Measurements from ENCODE around the gene AJUBA.

The AJUBA gene

DNA sequence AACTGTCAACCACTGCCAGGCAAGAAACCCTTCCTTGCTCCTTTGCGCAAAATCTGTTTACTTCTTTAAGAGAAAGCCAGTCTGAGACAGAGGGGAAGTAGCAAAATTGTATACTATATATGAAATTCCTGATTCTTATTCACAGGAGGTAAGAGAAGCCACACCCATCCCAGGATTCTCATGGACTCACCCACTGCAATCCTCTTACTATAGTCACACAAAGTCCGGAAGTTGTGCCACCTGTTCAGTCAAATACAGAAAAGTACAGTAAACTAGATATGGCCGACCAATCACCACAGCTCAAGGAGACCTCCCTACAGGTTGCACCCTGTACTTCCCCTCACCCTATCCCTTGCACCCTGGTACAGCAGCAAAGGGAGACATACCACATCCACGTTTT lies 56.0 kb downstream of the AJUBA start:
- TF ChIP-seq, protein P1, sequence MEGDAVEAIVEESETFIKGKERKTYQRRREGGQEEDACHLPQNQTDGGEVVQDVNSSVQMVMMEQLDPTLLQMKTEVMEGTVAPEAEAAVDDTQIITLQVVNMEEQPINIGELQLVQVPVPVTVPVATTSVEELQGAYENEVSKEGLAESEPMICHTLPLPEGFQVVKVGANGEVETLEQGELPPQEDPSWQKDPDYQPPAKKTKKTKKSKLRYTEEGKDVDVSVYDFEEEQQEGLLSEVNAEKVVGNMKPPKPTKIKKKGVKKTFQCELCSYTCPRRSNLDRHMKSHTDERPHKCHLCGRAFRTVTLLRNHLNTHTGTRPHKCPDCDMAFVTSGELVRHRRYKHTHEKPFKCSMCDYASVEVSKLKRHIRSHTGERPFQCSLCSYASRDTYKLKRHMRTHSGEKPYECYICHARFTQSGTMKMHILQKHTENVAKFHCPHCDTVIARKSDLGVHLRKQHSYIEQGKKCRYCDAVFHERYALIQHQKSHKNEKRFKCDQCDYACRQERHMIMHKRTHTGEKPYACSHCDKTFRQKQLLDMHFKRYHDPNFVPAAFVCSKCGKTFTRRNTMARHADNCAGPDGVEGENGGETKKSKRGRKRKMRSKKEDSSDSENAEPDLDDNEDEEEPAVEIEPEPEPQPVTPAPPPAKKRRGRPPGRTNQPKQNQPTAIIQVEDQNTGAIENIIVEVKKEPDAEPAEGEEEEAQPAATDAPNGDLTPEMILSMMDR (IDR thresholded peaks at IDR 0.05; ENCODE audit: low read depth, low read length), result no peak
- TF ChIP-seq EZH2phosphoT487 (IDR thresholded peaks at IDR 0.05; ENCODE audit: low read depth), result no peak
- Histone ChIP-seq H3K79me2 (ENCODE audit: low read length) (peaks cover 29% of the 10 kb centered on the region), H2AFZ (ENCODE audit: low read depth, low read length) (no peak overlapping the region), H3K4me3 (ENCODE audit: low read length) (no peak overlapping the region), H3K27ac (ENCODE audit: low read length) (no peak overlapping the region), H3K27me3 (ENCODE audit: low read depth, low read length) (no peaks in the 10 kb centered on the region), H3K36me3 (replicated peaks; ENCODE audit: low read depth, low read length) (peaks cover 38% of the 10 kb centered on the region), H3K4me1 (ENCODE audit: low read length) (peaks cover 20% of the 10 kb centered on the region), H3K4me2 (ENCODE audit: low read length) (no peak overlapping the region), H4K20me1 (ENCODE audit: insufficient read depth, low read length) (no peaks in the 10 kb centered on the region), H3K9ac (ENCODE audit: low read length) (no peak overlapping the region), H3K9me3 (ENCODE audit: insufficient read depth, low read length) (no peaks in the 10 kb centered on the region)

- H3K4me2 ChIP-seq (ENCODE audit: low read length), result no peak overlapping the region
- no peak for TF ChIP-seq EZH2phosphoT487 (IDR thresholded peaks at IDR 0.05; ENCODE audit: low read depth)
- TF ChIP-seq, protein P1 (IDR thresholded peaks at IDR 0.05; ENCODE audit: low read depth, low read length), result no peak
- H3K27me3 ChIP-seq (ENCODE audit: low read depth, low read length), result no peaks in the 10 kb centered on the region
- no peak overlapping the region for H3K9ac ChIP-seq (ENCODE audit: low read length)
- peaks cover 20% of the 10 kb centered on the region for H3K4me1 ChIP-seq (ENCODE audit: low read length)
- H3K4me3 ChIP-seq (ENCODE audit: low read length), result no peak overlapping the region
- H2AFZ ChIP-seq (ENCODE audit: low read depth, low read length), result no peak overlapping the region
- peaks cover 46% of the 10 kb centered on the region for H3K36me3 ChIP-seq (replicated peaks; ENCODE audit: low read depth, low read length)
- peaks cover 29% of the 10 kb centered on the region for H3K79me2 ChIP-seq (ENCODE audit: low read length)
- no peaks in the 10 kb centered on the region for H4K20me1 ChIP-seq (ENCODE audit: insufficient read depth, low read length)
- H3K9me3 ChIP-seq (ENCODE audit: insufficient read depth, low read length), result no peaks in the 10 kb centered on the region
- H3K27ac ChIP-seq (ENCODE audit: low read length), result no peak overlapping the region
These were observed 56.8 kb downstream of the AJUBA start for GRCh38 chr14:22925513-22925912.

GRCh38 chr14:22923746-22924145 lies 58.6 kb downstream of the AJUBA start:
- no peak overlapping the region for H3K9ac ChIP-seq (ENCODE audit: low read length)
- no peaks in the 10 kb centered on the region for H4K20me1 ChIP-seq (ENCODE audit: insufficient read depth, low read length)
- H3K27ac ChIP-seq (ENCODE audit: low read length), result no peak overlapping the region
- peaks cover 50% of the 10 kb centered on the region for H3K36me3 ChIP-seq (replicated peaks; ENCODE audit: low read depth, low read length)
- no peak overlapping the region for H2AFZ ChIP-seq (ENCODE audit: low read depth, low read length)
- no peak overlapping the region for H3K4me3 ChIP-seq (ENCODE audit: low read length)
- H3K4me2 ChIP-seq (ENCODE audit: low read length), result no peak overlapping the region
- no peaks in the 10 kb centered on the region for H3K27me3 ChIP-seq (ENCODE audit: low read depth, low read length)
- peaks cover 25% of the 10 kb centered on the region for H3K79me2 ChIP-seq (ENCODE audit: low read length)
- H3K4me1 ChIP-seq (ENCODE audit: low read length), result peaks cover 21% of the 10 kb centered on the region
- no peaks in the 10 kb centered on the region for H3K9me3 ChIP-seq (ENCODE audit: insufficient read depth, low read length)
- TF ChIP-seq, protein P1 (IDR thresholded peaks at IDR 0.05; ENCODE audit: low read depth, low read length), result no peak
- TF ChIP-seq EZH2phosphoT487 (IDR thresholded peaks at IDR 0.05; ENCODE audit: low read depth), result no peak

DNA sequence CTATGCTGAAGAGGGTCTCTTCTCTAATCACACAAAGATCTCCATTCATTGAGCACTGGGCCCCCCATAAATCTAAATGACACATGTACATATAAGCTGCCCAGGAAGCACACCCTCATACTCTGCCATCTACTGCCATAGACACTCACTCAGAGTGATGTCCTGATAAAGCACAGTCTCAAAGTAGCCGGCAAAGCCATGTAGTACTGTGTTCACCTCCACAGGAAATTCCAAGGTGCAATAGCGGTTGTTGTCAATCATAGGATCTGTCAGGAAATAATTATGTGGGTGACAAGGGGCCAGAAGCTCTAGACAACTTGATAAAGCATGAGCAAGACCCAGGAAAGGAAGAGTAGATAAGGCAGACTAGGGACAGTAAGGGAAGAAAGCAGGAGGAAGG lies 60.1 kb downstream of the AJUBA start:
- Histone ChIP-seq H3K4me3 (ENCODE audit: low read length) (no peak overlapping the region), H3K4me1 (ENCODE audit: low read length) (peaks cover 15% of the 10 kb centered on the region), H3K9me3 (ENCODE audit: insufficient read depth, low read length) (no peaks in the 10 kb centered on the region), H2AFZ (ENCODE audit: low read depth, low read length) (no peak overlapping the region), H3K79me2 (ENCODE audit: low read length) (peaks cover 25% of the 10 kb centered on the region), H3K27ac (ENCODE audit: low read length) (no peak overlapping the region), H4K20me1 (ENCODE audit: insufficient read depth, low read length) (no peaks in the 10 kb centered on the region), H3K9ac (ENCODE audit: low read length) (no peak overlapping the region), H3K27me3 (ENCODE audit: low read depth, low read length) (no peaks in the 10 kb centered on the region), H3K36me3 (replicated peaks; ENCODE audit: low read depth, low read length) (peaks cover 53% of the 10 kb centered on the region), H3K4me2 (ENCODE audit: low read length) (no peak overlapping the region)
- TF ChIP-seq, protein P1 (IDR thresholded peaks at IDR 0.05; ENCODE audit: low read depth, low read length), result no peak
- no peak for TF ChIP-seq EZH2phosphoT487 (IDR thresholded peaks at IDR 0.05; ENCODE audit: low read depth)
